Measurements from ENCODE around the gene SGCA. TPM values are rescaled to one million over a fixed set of nuclear protein-coding genes. Genes with fewer than 3 reads are reported as not detected.

The SGCA gene
- total and polyA plus RNA-seq, 2 of the 13 experiments (the other 11 are each of a cell fraction or from before 2014, with no cell fraction given), result not detected

- peak; percentile 28; the same call in 1 of the 2 replicates for TF ChIP-seq MAZ (IDR thresholded peaks at IDR 0.05; ENCODE audit: borderline replicate concordance, low read depth, low read length)
- TF ChIP-seq MAZ (CRISPR knock-in tag; IDR thresholded peaks at IDR 0.05; ENCODE audit: low read depth), result no peak
- TF ChIP-seq STAT6 (CRISPR knock-in tag; IDR thresholded peaks at IDR 0.05; ENCODE audit: borderline replicate concordance), result no peak
- TF ChIP-seq FOXA1 (IDR thresholded peaks at IDR 0.05), result no peak
- no peak for TF ChIP-seq FOXA1 (CRISPR knock-in tag; IDR thresholded peaks at IDR 0.05)
- TF ChIP-seq FOXK2 (IDR thresholded peaks at IDR 0.05), result 0 out of 2 replicates have a peak, but pooled peaks have one; percentile 21
- TF ChIP-seq ZNF644 (CRISPR knock-in tag; IDR thresholded peaks at IDR 0.05; ENCODE audit: low read depth), result no peak
- TF ChIP-seq TBX3 (IDR thresholded peaks at IDR 0.05; ENCODE audit: borderline replicate concordance), result no peak
- no peak for TF ChIP-seq HBP1 (CRISPR knock-in tag; IDR thresholded peaks at IDR 0.05; ENCODE audit: low read depth)
- TF ChIP-seq RORA (CRISPR knock-in tag; IDR thresholded peaks at IDR 0.05), result no peak
- TF ChIP-seq FOXM1 (CRISPR knock-in tag; IDR thresholded peaks at IDR 0.05), result no peak
- no peak for TF ChIP-seq ETV5 (CRISPR knock-in tag; IDR thresholded peaks at IDR 0.05; ENCODE audit: borderline replicate concordance)
- 0 out of 2 replicates have a peak, but pooled peaks have one; percentile 29 for TF ChIP-seq ZNF788 (CRISPR knock-in tag; IDR thresholded peaks at IDR 0.05; ENCODE audit: borderline replicate concordance)
- peak; percentile 94 for TF ChIP-seq XRCC5 (optimal IDR thresholded peaks at IDR 0.05; ENCODE audit: low read length)
- no peak for TF ChIP-seq REXO4 (CRISPR knock-in tag; IDR thresholded peaks at IDR 0.05; ENCODE audit: borderline replicate concordance)
- no peak for TF ChIP-seq HMG20A (CRISPR knock-in tag; IDR thresholded peaks at IDR 0.05; ENCODE audit: borderline replicate concordance)
- TF ChIP-seq SUZ12 (IDR thresholded peaks at IDR 0.05; ENCODE audit: low read depth, low read length), result 0 out of 2 replicates have a peak, but pooled peaks have one; percentile 6
- no peak for TF ChIP-seq PAXIP1 (CRISPR knock-in tag; conservative IDR thresholded peaks at IDR 0.05)
- TF ChIP-seq SNRNP70 (IDR thresholded peaks at IDR 0.05; ENCODE audit: low read depth, low read length), result no peak
- TF ChIP-seq PAF1 (CRISPR knock-in tag; IDR thresholded peaks at IDR 0.05), result no peak
- no peak for TF ChIP-seq ETS1 (CRISPR knock-in tag; IDR thresholded peaks at IDR 0.05)
- no peak for TF ChIP-seq HDAC1 (CRISPR knock-in tag; IDR thresholded peaks at IDR 0.05)
- 0 out of 2 replicates have a peak, but pooled peaks have one; percentile 26 for TF ChIP-seq SNAPC5 (CRISPR knock-in tag; IDR thresholded peaks at IDR 0.05; ENCODE audit: borderline replicate concordance)
Measured at GRCh38 chr17:50169121-50169764, 3.4 kb downstream of the SGCA start (continued).
